Measurements from ENCODE around the gene ZNF521. TPM values are rescaled to one million over a fixed set of nuclear protein-coding genes. Genes with fewer than 3 reads are reported as not detected.

Gene ZNF521
- total and polyA plus RNA-seq, 2 of the 13 experiments (the other 11 are each of a cell fraction or from before 2014, with no cell fraction given), result 0.02 TPM; not detected in 1

DNA sequence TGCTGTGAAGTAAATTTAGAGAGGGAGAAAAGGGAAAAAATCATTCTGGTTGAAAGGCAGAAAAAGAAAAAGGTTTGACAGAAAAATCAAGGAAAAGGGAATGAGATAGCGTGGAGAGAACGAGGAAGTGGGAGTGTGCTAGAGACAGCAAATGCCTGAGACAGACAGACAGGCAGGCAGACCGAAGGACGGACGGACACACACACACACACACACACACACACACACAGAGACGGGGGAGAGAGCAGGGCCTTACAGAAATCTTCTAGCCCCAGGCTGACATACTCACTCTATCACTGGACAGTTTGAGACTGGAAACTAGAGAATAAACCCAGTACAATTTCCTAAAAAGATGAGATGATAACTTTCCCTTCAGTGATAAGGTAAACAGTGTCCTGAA, 238.4 kb downstream of the ZNF521 start (continued):
- TF ChIP-seq, protein P1, sequence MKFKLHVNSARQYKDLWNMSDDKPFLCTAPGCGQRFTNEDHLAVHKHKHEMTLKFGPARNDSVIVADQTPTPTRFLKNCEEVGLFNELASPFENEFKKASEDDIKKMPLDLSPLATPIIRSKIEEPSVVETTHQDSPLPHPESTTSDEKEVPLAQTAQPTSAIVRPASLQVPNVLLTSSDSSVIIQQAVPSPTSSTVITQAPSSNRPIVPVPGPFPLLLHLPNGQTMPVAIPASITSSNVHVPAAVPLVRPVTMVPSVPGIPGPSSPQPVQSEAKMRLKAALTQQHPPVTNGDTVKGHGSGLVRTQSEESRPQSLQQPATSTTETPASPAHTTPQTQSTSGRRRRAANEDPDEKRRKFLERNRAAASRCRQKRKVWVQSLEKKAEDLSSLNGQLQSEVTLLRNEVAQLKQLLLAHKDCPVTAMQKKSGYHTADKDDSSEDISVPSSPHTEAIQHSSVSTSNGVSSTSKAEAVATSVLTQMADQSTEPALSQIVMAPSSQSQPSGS (CRISPR knock-in tag; IDR thresholded peaks at IDR 0.05), result no peak
- TF ChIP-seq, protein P2, sequence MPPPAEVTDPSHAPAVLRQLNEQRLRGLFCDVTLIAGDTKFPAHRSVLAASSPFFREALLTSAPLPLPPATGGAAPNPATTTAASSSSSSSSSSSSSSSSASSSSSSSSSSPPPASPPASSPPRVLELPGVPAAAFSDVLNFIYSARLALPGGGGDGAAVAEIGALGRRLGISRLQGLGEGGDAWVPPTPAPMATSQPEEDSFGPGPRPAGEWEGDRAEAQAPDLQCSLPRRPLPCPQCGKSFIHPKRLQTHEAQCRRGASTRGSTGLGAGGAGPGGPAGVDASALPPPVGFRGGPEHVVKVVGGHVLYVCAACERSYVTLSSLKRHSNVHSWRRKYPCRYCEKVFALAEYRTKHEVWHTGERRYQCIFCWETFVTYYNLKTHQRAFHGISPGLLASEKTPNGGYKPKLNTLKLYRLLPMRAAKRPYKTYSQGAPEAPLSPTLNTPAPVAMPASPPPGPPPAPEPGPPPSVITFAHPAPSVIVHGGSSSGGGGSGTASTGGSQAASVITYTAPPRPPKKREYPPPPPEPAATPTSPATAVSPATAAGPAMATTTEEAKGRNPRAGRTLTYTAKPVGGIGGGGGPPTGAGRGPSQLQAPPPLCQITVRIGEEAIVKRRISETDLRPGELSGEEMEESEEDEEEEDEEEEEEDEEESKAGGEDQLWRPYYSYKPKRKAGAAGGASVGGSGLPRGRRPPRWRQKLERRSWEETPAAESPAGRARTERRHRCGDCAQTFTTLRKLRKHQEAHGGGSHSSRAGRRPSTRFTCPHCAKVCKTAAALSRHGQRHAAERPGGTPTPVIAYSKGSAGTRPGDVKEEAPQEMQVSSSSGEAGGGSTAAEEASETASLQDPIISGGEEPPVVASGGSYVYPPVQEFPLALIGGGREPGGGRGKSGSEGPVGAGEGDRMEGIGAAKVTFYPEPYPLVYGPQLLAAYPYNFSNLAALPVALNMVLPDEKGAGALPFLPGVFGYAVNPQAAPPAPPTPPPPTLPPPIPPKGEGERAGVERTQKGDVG (CRISPR knock-in tag; IDR thresholded peaks at IDR 0.05; ENCODE audit: borderline replicate concordance), result no peak
- no peak for TF ChIP-seq ZNF607 (CRISPR knock-in tag; IDR thresholded peaks at IDR 0.05; ENCODE audit: borderline replicate concordance)
- no peak for TF ChIP-seq ZNF101 (CRISPR knock-in tag; IDR thresholded peaks at IDR 0.05; ENCODE audit: borderline replicate concordance, low read depth)
- no peak for TF ChIP-seq ZNF549 (CRISPR knock-in tag; IDR thresholded peaks at IDR 0.05)
- TF ChIP-seq ZNF7 (CRISPR knock-in tag; IDR thresholded peaks at IDR 0.05), result no peak
- TF ChIP-seq SMC3 (IDR thresholded peaks at IDR 0.05; ENCODE audit: low read length), result no peak
- TF ChIP-seq, protein P3, sequence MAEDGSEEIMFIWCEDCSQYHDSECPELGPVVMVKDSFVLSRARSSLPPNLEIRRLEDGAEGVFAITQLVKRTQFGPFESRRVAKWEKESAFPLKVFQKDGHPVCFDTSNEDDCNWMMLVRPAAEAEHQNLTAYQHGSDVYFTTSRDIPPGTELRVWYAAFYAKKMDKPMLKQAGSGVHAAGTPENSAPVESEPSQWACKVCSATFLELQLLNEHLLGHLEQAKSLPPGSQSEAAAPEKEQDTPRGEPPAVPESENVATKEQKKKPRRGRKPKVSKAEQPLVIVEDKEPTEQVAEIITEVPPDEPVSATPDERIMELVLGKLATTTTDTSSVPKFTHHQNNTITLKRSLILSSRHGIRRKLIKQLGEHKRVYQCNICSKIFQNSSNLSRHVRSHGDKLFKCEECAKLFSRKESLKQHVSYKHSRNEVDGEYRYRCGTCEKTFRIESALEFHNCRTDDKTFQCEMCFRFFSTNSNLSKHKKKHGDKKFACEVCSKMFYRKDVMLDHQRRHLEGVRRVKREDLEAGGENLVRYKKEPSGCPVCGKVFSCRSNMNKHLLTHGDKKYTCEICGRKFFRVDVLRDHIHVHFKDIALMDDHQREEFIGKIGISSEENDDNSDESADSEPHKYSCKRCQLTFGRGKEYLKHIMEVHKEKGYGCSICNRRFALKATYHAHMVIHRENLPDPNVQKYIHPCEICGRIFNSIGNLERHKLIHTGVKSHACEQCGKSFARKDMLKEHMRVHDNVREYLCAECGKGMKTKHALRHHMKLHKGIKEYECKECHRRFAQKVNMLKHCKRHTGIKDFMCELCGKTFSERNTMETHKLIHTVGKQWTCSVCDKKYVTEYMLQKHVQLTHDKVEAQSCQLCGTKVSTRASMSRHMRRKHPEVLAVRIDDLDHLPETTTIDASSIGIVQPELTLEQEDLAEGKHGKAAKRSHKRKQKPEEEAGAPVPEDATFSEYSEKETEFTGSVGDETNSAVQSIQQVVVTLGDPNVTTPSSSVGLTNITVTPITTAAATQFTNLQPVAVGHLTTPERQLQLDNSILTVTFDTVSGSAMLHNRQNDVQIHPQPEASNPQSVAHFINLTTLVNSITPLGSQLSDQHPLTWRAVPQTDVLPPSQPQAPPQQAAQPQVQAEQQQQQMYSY (CRISPR knock-in tag; IDR thresholded peaks at IDR 0.05), result no peak
